Stimulated activated CD8-positive, alpha-beta memory T cell treated with anti-CD3 and anti-CD28 coated beads, Interleukin-2, amount 100 ng/mL, for 48 hours (primary cell): ENCODE results near the gene PDIA3.
"Not testable (repeated sequence)": the region's sequence is repeated elsewhere in the genome, so short reads cannot be mapped to it uniquely, and the experiment has no call there.

Experiments
- DNase-seq, 2 donors: peaks; one replicate each; pipeline ENCODE4 v3.0.0-alpha.2; 2020; ENCODE audit warnings: low read depth in 2 of 2

The PDIA3 gene

GRCh38 chr15:43776718-43777266 is 30.6 kb downstream of the PDIA3 start, which contains the start of gene ELL3:
ELL3 (minus strand) TSS chr15:43776966; CDS start chr15:43776901, 65 bp downstream.
- peak; percentile 69 to 74 for DNase-seq

GRCh38 chr15:43777267-43777914 is 31.2 kb downstream of the PDIA3 start:
- peak; percentile 80 to 85 for DNase-seq

GRCh38 chr15:43779016-43779415 is 32.8 kb downstream of the PDIA3 start:
- DNase-seq, result no peak

GRCh38 chr15:43789409-43789808 is 43.2 kb downstream of the PDIA3 start:
- no peak for DNase-seq

- DNase-seq, result peak; percentile 99 to 100
Measured at GRCh38 chr15:43791993-43792760, 45.9 kb downstream of the PDIA3 start, which contains the start of gene SERF2. SERF2 (plus strand) TSS chr15:43792320; CDS start chr15:43792377, 57 bp downstream.

- DNase-seq, result peak; percentile 16 to 27
Measured at GRCh38 chr15:43792761-43793476, 46.7 kb downstream of the PDIA3 start.

- no peak for DNase-seq
Measured at GRCh38 chr15:43793647-43794046, 47.4 kb downstream of the PDIA3 start.

- DNase-seq, result no peak
Measured at GRCh38 chr15:43794269-43795037, 48.2 kb downstream of the PDIA3 start.

- no peak for DNase-seq
Measured at GRCh38 chr15:43795197-43795596, 49.0 kb downstream of the PDIA3 start.

GRCh38 chr15:43795997-43796396 is 49.8 kb downstream of the PDIA3 start:
- DNase-seq, result no peak

GRCh38 chr15:43796566-43796965 is 50.3 kb downstream of the PDIA3 start:
- DNase-seq, result no peak

- DNase-seq, result no peak
Measured at GRCh38 chr15:43799209-43799944, 53.1 kb downstream of the PDIA3 start.

GRCh38 chr15:43799945-43800285 is 53.7 kb downstream of the PDIA3 start, which contains the start of gene SERINC4:
SERINC4 (minus strand) TSS chr15:43800220; CDS start chr15:43799986, 234 bp downstream.
- no peak for DNase-seq

GRCh38 chr15:43800286-43801141 is 54.3 kb downstream of the PDIA3 start, which contains the start of gene HYPK:
HYPK (plus strand) TSS chr15:43800599; CDS start chr15:43800623, 24 bp downstream.
- DNase-seq, result peak; percentile 84 to 86

- DNase-seq, result not testable (repeated sequence)
Measured at GRCh38 chr15:43802676-43803075, 56.4 kb downstream of the PDIA3 start.

GRCh38 chr15:43808435-43808950 is 62.3 kb downstream of the PDIA3 start:
- no peak for DNase-seq

- no peak for DNase-seq
Measured at GRCh38 chr15:43808960-43809678, 62.9 kb downstream of the PDIA3 start.

- DNase-seq, result not testable (repeated sequence)
Measured at GRCh38 chr15:43815064-43815463, 68.8 kb downstream of the PDIA3 start.

- no peak for DNase-seq
Measured at GRCh38 chr15:43821505-43821904, 75.3 kb downstream of the PDIA3 start.
